Activated CD4-positive, alpha-beta T cell treated with anti-CD3 and anti-CD28 coated beads, Interleukin-2, amount 50 U/mL, for 16 hours (primary cell): Measurements from ENCODE around the gene MAD1L1.
A peak's percentile ranks its signal among the peaks of the same experiment; 100 is the strongest.

Experiments
- DNase-seq: peaks from one replicate; pipeline ENCODE4 v3.0.0-alpha.2; 2020

MAD1L1 gene

GRCh38 chr7:2112261-2113198, 120.2 kb downstream of the MAD1L1 start:
- peak; percentile 57 for DNase-seq

GRCh38 chr7:2111568-2111967, 121.2 kb downstream of the MAD1L1 start:
- no peak for DNase-seq

GRCh38 chr7:2110610-2111396, 121.9 kb downstream of the MAD1L1 start:
- DNase-seq = no peak

- peak; percentile 88 for DNase-seq
Observed at GRCh38 chr7:2109936-2110609, 122.7 kb downstream of the MAD1L1 start.

GRCh38 chr7:2109251-2109872, 123.4 kb downstream of the MAD1L1 start:
- no peak for DNase-seq

GRCh38 chr7:2108501-2109250, 124.1 kb downstream of the MAD1L1 start:
- no peak for DNase-seq

GRCh38 chr7:2108071-2108455, 124.7 kb downstream of the MAD1L1 start:
- no peak for DNase-seq

GRCh38 chr7:2107386-2108070, 125.2 kb downstream of the MAD1L1 start:
- DNase-seq = no peak

- no peak for DNase-seq
Observed at GRCh38 chr7:2106924-2107323, 125.8 kb downstream of the MAD1L1 start.

GRCh38 chr7:2106440-2106839, 126.3 kb downstream of the MAD1L1 start:
- DNase-seq = no peak

GRCh38 chr7:2105917-2106316, 126.8 kb downstream of the MAD1L1 start:
- no peak for DNase-seq

GRCh38 chr7:2105280-2105679, 127.5 kb downstream of the MAD1L1 start:
- no peak for DNase-seq

- DNase-seq = no peak
Observed at GRCh38 chr7:2104716-2105115, 128.0 kb downstream of the MAD1L1 start.

- peak; percentile 82 for DNase-seq
Observed at GRCh38 chr7:2104107-2104710, 128.5 kb downstream of the MAD1L1 start.

GRCh38 chr7:2103071-2103898, 129.5 kb downstream of the MAD1L1 start:
- no peak for DNase-seq

GRCh38 chr7:2102375-2102723, 130.4 kb downstream of the MAD1L1 start:
- DNase-seq = no peak

GRCh38 chr7:2101630-2102374, 130.9 kb downstream of the MAD1L1 start:
- DNase-seq = no peak

GRCh38 chr7:2100278-2101208, 132.2 kb downstream of the MAD1L1 start:
- no peak for DNase-seq
